ENCODE measurements around the gene AUP1. TPM values are rescaled to one million over a fixed set of nuclear protein-coding genes. Genes with fewer than 3 reads are reported as not detected.

The AUP1 gene
- total RNA-seq, 2 experiments from 2014 or later = 116 to 136 TPM

DNA sequence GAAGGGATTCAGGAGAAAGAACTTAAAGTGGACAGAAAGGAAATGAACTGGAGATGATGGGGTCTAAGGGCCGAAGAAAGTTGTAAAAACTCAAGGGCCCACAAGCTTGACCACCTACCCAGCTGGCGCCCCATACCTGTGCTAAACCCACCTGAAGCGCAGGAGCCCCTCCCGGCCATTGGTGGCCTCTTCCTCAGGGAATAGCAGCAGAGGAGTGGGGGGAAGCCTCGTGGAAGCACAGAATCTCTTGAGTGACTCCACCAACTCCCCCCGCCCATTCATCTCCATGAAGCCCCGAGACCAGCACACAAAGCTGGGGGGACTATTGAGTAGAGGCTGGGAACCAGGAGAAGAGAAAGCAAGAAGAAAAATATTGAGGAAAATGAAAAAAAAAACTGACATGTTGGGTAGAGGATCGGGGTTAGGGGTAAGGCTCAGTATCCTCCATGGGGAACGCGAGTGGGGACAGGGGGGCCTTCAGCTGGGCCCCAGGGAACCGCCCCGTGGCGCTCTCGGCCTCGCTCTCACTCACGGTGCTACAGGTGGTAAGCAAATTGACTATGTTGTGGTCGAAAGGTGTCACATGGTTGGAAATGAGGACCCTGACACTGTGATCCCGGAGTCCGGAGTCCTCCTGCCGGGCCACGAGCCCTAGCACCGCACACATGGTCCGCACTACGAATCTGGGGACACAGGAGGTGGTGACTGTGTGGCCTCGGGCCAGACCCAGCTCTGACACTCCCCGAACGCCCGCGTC lies 728 bp downstream of the AUP1 start:
- Mint-ChIP-seq H3K27me3 (no peaks in the 10 kb centered on the region), H3K4me1 (peaks cover 57% of the 10 kb centered on the region), H3K4me3 (peak overlapping the region; percentile 98), H3K36me3 (ENCODE audit: low read depth) (peaks cover 47% of the 10 kb centered on the region), H3K9me3 (peaks cover 5% of the 10 kb centered on the region), H3K27ac (peak overlapping the region; percentile 97)
- POLR2A ChIA-PET = interaction anchor here (0.8 kb wide), 1 partner anchor 138 kb away, joined by 5 read pairs; no protein-coding TSS in a partner anchor
- CTCF ChIA-PET = interaction anchor here (0.5 to 2.7 kb wide), 15 partner anchors 8 to 279 kb away, joined by 3 to 8 read pairs (median 3); partner anchors contain the start of genes CCDC142 and TTC31
- no peak for DNase-seq

DNA sequence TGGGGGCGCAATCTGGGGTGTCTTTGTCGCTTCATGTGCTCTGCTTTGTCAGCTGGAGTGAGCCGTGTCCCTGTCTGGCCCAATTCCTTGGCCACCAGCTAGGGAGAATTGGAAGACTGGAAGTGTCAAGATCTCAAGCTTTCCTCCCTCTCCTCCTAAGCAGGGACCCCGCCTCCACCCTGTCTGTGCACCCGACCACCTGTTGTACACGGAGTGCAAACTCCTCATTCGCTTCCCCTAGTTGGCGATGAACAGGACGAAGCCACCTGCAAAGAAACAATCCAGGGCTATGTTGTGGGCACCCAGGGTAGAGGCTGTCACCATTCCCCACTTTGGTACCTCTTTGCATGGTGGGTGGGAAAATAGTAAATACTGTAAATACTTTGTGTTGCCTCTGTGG lies 1.8 kb downstream of the AUP1 start:
- Mint-ChIP-seq H3K9me3 (peaks cover 5% of the 10 kb centered on the region), H3K36me3 (ENCODE audit: low read depth) (peaks cover 47% of the 10 kb centered on the region), H3K4me3 (peak overlapping the region; percentile 98), H3K27me3 (no peaks in the 10 kb centered on the region), H3K27ac (peak overlapping the region; percentile 97), H3K4me1 (peaks cover 56% of the 10 kb centered on the region)
- ChIA-PET POLR2A (no interaction called here), CTCF (interaction anchor here (1.0 to 2.2 kb wide), 3 partner anchors 10 to 57 kb away, joined by 3 to 6 read pairs (median 5); no protein-coding TSS in a partner anchor)
- no peak for DNase-seq

DNA sequence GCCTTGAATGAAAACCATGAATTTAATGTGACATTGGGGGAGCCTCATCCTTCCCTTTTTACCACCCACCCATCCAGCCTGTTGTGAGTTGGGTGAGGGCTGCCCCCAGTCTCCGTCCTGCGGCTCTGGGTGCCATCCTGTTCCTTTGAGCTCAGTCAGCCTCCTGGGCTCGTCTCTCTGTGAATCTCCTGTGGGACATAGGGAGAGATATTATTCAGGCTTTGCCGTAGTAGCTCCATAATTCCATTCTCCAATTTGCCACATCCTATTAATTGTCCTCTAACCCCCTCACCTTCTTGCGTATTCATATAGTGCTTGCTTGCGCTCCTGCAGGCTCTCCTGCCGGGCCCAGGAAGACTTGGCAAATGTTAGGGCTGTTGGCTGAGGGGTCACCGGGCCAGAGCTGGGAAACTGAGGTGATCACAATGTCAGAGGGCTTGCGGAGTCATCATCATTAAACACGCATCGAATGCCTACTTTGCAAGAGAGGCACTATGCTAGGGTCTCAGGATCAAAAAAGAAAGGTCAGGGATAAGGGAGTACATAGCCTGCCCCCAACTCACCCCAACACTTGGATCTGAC lies 2.8 kb downstream of the AUP1 start:
- Mint-ChIP-seq H3K27me3 (peaks cover 5% of the 10 kb centered on the region), H3K36me3 (ENCODE audit: low read depth) (peaks cover 39% of the 10 kb centered on the region), H3K27ac (no peak overlapping the region), H3K4me1 (peaks cover 47% of the 10 kb centered on the region), H3K4me3 (no peak overlapping the region), H3K9me3 (peaks cover 5% of the 10 kb centered on the region)
- CTCF ChIA-PET = interaction anchor here (0.6 to 2.2 kb wide), 7 partner anchors 9 to 230 kb away, joined by 3 to 6 read pairs (median 4); partner anchors contain the start of genes CCDC142 and TTC31
- POLR2A ChIA-PET = no interaction called here
- no peak for DNase-seq

DNA sequence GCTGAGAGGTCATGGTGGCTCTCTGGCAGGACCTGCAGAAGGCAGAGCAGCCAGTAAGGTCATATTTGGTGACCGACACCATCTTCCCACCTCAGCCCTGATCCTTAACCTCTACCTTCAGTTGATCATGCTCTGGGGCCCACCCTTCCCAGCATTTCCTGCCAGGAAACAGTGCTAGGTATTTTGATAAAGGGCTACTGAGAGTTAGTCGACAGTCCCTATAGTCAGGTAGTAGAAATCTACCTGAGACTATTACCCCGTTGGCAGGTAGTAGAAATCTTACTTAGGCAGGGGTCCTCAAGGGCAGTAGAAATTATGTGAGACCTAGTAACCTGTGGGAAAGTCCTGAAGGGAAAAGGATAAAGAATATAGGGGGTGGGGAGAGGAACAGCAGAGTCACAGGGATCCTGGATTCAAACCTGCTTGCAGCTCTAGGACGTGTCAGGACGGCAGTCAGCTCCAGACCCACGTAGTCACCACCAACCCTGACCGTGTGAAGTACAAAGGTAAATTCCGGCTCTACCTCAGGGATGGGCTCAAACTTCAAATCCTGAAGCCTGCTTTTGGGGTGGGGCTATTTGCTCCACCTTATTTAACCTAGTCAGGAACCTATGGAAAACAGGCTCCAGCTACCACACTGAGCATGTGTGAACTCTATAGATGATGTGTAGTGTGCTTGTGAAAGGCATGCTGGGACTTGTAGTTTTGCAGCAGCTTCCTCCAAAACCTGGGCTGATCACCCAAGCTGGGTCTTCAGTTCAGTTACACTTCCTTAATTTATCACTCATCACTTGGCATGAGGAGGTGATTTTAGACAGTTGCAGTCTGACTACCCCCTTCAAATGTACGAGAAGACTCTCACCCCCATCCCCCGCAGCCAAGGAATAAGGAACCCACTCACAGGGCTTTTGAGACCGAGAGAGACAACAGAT lies 3.5 kb downstream of the AUP1 start, which contains the start of gene DQX1:
TSS of gene DQX1 (minus strand) at position 515 of the 932 bp plus-strand sequence. CDS start at position 13, 502 bp downstream.
- Mint-ChIP-seq H3K4me1 (peaks cover 40% of the 10 kb centered on the region), H3K27me3 (peaks cover 7% of the 10 kb centered on the region), H3K4me3 (no peak within 1 kb of the TSS), H3K9me3 (peaks cover 5% of the 10 kb centered on the region), H3K27ac (no peak within 1 kb of the TSS), H3K36me3 (ENCODE audit: low read depth) (peaks cover 38% of the 10 kb centered on the region)
- DNase-seq = peak; percentile 40
- ChIA-PET POLR2A (no interaction called here), CTCF (interaction anchor here (0.6 to 2.2 kb wide), 6 partner anchors 8 to 230 kb away, joined by 3 to 6 read pairs (median 4); partner anchors contain the start of genes CCDC142 and TTC31)

DNA sequence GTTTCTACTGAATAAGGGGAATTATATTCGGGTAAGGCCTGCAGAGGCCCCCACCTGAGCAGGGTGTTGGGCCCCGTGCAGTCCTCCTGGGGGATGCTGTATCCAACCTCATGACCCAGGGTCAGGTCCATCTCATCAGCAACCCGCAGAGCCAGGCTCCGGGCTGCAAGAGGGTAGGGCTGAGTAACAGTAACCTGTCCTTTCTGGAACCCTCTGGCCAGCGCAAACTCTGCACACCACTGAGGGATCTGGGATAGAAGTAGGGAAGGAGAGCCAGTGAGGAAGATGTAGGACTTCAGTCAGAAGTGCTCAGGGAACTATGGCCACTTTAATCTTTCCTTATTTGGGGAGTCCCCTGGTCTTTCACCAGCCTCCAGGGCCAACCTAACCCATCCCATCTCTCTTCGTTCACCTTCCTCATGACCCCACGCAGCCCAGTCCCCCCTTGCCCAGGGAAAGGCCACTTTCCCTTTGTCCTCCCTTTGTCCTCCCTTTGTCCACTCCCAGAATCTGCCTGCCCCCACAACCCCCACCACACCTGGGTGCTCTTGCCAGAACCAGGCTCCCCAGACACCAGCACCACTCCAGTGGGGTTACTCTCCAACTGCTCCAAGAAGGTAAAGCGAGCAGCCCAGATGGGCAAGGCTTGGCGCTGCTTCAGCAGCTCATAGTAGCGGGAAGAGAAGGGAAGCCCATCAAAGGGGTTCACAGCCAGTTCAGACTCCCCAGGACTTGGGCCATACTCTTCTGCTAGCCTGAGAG lies 4.4 kb downstream of the AUP1 start:
- peaks cover 5% of the 10 kb centered on the region for H3K9me3 Mint-ChIP-seq
- peaks cover 35% of the 10 kb centered on the region for H3K4me1 Mint-ChIP-seq
- peaks cover 35% of the 10 kb centered on the region for H3K36me3 Mint-ChIP-seq (ENCODE audit: low read depth)
- peaks cover 11% of the 10 kb centered on the region for H3K27me3 Mint-ChIP-seq
- ChIA-PET POLR2A (no interaction called here), CTCF (interaction anchor here (1.1 to 2.2 kb wide), 3 partner anchors 8 to 42 kb away, joined by 3 to 6 read pairs (median 3); partner anchors contain the start of genes CCDC142 and TTC31)
- DNase-seq = no peak
- no peak overlapping the region for H3K4me3 Mint-ChIP-seq
- no peak overlapping the region for H3K27ac Mint-ChIP-seq

DNA sequence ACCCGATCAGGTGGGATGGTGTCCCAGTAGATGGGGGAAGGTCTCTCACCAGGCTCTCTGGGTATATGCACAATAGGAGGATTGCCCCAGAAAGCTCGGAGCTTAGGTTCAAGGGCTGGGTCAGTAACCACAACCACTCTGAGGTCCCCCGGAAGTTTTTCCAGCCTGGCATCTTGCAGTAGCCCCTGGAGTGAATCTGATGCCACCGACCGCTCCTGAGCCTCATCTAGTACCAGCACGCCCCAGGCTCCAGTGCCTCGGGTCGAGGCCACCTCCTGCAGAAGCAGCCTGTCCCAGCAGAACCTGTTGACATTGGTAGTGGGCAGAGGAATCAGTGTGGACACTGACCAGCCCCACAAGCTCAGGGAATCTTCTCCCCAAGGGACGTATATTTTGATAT lies 5.5 kb downstream of the AUP1 start:
- Mint-ChIP-seq H3K9me3 (peaks cover 5% of the 10 kb centered on the region), H3K27me3 (peaks cover 23% of the 10 kb centered on the region), H3K27ac (no peak overlapping the region), H3K4me3 (no peak overlapping the region), H3K36me3 (ENCODE audit: low read depth) (peaks cover 32% of the 10 kb centered on the region), H3K4me1 (peaks cover 34% of the 10 kb centered on the region)
- POLR2A ChIA-PET = no interaction called here
- DNase-seq = no peak
- CTCF ChIA-PET = interaction anchor here (1.0 to 1.4 kb wide), 3 partner anchors 9 to 13 kb away, joined by 3 read pairs; partner anchors contain the start of gene TLX2

DNA sequence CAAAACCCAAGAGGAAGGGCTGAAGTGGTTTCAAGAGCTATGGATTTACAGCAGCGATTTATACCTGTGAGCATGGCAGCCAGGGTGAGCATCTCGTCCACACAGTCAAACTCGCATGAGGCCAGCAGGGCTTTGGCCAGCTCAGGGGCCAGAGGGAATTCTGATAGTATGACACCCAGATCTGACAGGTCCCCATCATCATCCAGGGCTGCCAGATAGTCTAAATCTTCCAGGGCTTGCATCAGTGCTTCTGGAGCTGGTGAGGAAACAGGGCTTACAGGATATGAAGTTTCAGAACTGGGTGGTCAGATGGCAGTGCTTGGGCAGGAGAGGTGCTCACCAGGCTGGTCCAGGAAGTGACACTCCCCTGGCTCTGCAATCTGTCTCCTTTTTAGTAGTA lies 7.0 kb downstream of the AUP1 start:
- Mint-ChIP-seq H3K9me3 (peaks cover 5% of the 10 kb centered on the region), H3K27ac (no peak overlapping the region), H3K36me3 (ENCODE audit: low read depth) (peaks cover 18% of the 10 kb centered on the region), H3K27me3 (peaks cover 36% of the 10 kb centered on the region), H3K4me3 (no peak overlapping the region), H3K4me1 (peaks cover 21% of the 10 kb centered on the region)
- DNase-seq = no peak
- ChIA-PET POLR2A (no interaction called here), CTCF (interaction anchor here (0.6 to 1.7 kb wide), 8 partner anchors 9 to 39 kb away, joined by 3 to 7 read pairs (median 3); partner anchors contain the start of gene TLX2)

DNA sequence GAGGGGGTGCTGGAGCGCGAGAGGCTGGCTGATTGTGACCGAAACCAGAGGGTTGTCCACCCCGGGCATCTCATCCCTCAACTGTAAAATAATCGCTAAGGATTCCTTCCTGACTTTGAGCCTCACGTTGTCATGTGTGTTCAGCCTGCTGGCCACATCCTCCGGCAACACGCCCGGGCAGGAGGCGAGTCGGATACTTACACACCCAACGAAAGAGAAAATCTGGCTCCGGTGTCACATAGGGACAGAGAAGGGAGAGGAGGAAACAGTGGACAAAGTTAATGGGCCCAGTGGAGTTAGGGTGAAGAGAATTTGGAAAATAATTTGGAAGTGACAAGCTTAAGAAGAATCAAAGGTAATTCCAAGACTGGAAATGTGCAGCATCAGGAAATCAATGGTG lies 12.9 kb downstream of the AUP1 start:
- DNase-seq = no peak
- peaks cover 74% of the 10 kb centered on the region for H3K27me3 Mint-ChIP-seq
- POLR2A ChIA-PET = no interaction called here
- peaks cover 30% of the 10 kb centered on the region for H3K4me1 Mint-ChIP-seq
- CTCF ChIA-PET = interaction anchor here (1.2 to 2.0 kb wide), 5 partner anchors 10 to 22 kb away, joined by 3 to 6 read pairs (median 4); partner anchors contain the start of genes AUP1, DQX1 and HTRA2
- H3K27ac Mint-ChIP-seq = no peak overlapping the region
- H3K4me3 Mint-ChIP-seq = peak overlapping the region; percentile 55
- peaks cover 10% of the 10 kb centered on the region for H3K36me3 Mint-ChIP-seq (ENCODE audit: low read depth)
- H3K9me3 Mint-ChIP-seq = no peaks in the 10 kb centered on the region

DNA sequence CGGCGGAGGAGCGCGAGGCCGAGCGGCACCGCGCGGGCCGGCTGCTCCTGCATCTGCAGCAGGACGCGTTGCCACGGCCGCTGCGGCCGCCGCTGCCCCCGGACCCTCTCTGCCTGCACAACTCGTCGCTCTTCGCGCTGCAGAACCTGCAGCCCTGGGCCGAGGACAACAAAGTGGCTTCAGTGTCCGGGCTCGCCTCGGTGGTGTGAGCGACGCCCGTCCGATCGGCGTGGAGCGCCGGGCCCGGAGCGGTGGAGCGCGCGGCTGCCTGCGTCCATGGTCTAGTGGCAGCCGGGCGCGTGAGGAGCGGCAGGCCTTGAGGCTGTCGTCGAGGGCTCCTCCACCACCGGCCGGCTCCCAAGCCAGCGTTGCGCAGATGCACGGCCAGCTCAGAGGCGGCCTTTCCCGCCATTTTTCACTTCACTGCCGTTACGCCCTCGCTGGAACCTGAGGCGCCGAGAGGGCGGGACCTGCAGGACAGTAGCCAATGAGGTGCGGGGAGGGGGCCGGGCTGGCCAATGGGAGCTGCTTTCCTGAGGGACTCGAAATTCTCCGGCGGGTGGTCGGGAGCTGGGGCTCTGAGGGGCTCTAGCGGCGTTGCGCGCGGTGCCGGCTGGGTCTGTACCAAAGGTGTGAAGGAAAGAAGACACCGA lies 13.4 kb downstream of the AUP1 start:
- ChIA-PET POLR2A (no interaction called here), CTCF (interaction anchor here (0.6 to 2.0 kb wide), 5 partner anchors 12 to 58 kb away, joined by 3 to 6 read pairs (median 4); partner anchors contain the start of genes AUP1 and HTRA2)
- peak; percentile 73 for DNase-seq
- Mint-ChIP-seq H3K4me1 (peaks cover 32% of the 10 kb centered on the region), H3K27ac (peak overlapping the region; percentile 56), H3K4me3 (peak overlapping the region; percentile 55), H3K9me3 (no peaks in the 10 kb centered on the region), H3K36me3 (ENCODE audit: low read depth) (peaks cover 10% of the 10 kb centered on the region), H3K27me3 (peaks cover 79% of the 10 kb centered on the region)

DNA sequence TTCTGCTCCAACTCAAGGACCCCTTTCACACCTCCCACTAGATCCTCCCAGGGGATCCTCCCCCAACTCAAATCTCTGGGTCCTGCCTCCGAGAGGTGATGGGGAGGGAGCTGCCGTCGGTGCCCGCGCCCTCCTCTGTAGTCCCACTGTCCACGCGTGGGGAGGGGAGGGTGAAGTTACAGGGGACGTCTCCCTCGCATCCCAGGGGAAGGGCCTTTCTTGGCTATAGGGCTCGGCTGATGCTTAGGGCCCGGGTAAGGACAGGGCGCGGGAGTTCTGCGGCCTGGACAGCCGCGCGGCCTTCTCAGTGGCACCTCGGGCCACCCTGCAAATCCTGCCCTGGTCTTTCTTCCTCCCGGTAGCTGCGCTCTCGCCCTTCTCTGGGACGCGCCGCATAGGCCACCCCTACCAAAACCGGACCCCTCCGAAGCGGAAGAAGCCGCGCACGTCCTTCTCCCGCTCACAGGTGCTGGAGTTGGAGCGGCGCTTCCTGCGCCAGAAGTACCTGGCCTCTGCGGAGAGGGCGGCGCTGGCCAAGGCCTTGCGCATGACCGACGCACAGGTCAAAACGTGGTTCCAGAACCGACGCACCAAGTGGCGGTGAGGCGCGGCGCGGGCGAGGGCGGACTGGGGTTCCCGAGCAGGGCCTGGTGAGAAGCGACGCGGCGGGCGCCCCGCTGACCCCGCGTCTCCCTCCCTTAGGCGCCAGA lies 14.1 kb downstream of the AUP1 start:
- H3K36me3 Mint-ChIP-seq (ENCODE audit: low read depth) = peaks cover 10% of the 10 kb centered on the region
- H3K27ac Mint-ChIP-seq = no peak overlapping the region
- DNase-seq = no peak
- peaks cover 81% of the 10 kb centered on the region for H3K27me3 Mint-ChIP-seq
- peak overlapping the region; percentile 66 for H3K4me3 Mint-ChIP-seq
- H3K9me3 Mint-ChIP-seq = no peaks in the 10 kb centered on the region
- POLR2A ChIA-PET = no interaction called here
- CTCF ChIA-PET = interaction anchor here (1.0 to 2.7 kb wide), 7 partner anchors 8 to 72 kb away, joined by 3 to 9 read pairs (median 4); partner anchors contain the start of genes AUP1 and HTRA2
- peaks cover 36% of the 10 kb centered on the region for H3K4me1 Mint-ChIP-seq
